ENCODE measurements around the gene CRY2.

The CRY2 gene

GRCh38 chr11:45846974-45847910 lies at the start of gene CRY2:
CRY2 (plus strand) TSS chr11:45847475; CDS start chr11:45847491, 16 bp downstream.
- Histone ChIP-seq H3K79me2 (ENCODE audit: low read length) (peaks cover 48% of the 10 kb centered on the region), H3K27ac (ENCODE audit: low read length) (peak within 1 kb of the TSS; percentile 65), H3K4me1 (ENCODE audit: low read length) (peaks cover 52% of the 10 kb centered on the region), H3K36me3 (replicated peaks; ENCODE audit: low read depth, low read length) (no peaks in the 10 kb centered on the region), H3K4me3 (ENCODE audit: low read length) (peak within 1 kb of the TSS; percentile 79), H3K27me3 (ENCODE audit: low read depth, low read length) (no peaks in the 10 kb centered on the region), H3K9me3 (ENCODE audit: insufficient read depth, low read length) (no peaks in the 10 kb centered on the region), H3K4me2 (ENCODE audit: low read length) (peak within 1 kb of the TSS; percentile 92), H2AFZ (ENCODE audit: low read depth, low read length) (peak within 1 kb of the TSS; percentile 63), H3K9ac (ENCODE audit: low read length) (peak within 1 kb of the TSS; percentile 82), H4K20me1 (ENCODE audit: insufficient read depth, low read length) (peaks cover 36% of the 10 kb centered on the region)
- TF ChIP-seq EZH2phosphoT487 (IDR thresholded peaks at IDR 0.05; ENCODE audit: low read depth) (no peak), CTCF (IDR thresholded peaks at IDR 0.05; ENCODE audit: low read depth, low read length) (no peak)

GRCh38 chr11:45798793-45799441 lies 48.4 kb upstream of the CRY2 start:
- Histone ChIP-seq H4K20me1 (ENCODE audit: insufficient read depth, low read length) (no peaks in the 10 kb centered on the region), H3K27me3 (ENCODE audit: low read depth, low read length) (peaks cover 6% of the 10 kb centered on the region; the same call in 1 of the 2 replicates), H2AFZ (ENCODE audit: low read depth, low read length) (no peak overlapping the region), H3K27ac (ENCODE audit: low read length) (no peak overlapping the region), H3K4me1 (ENCODE audit: low read length) (no peaks in the 10 kb centered on the region), H3K9me3 (ENCODE audit: insufficient read depth, low read length) (no peaks in the 10 kb centered on the region), H3K79me2 (ENCODE audit: low read length) (no peaks in the 10 kb centered on the region), H3K4me2 (ENCODE audit: low read length) (no peak overlapping the region), H3K36me3 (replicated peaks; ENCODE audit: low read depth, low read length) (no peaks in the 10 kb centered on the region), H3K4me3 (ENCODE audit: low read length) (no peak overlapping the region), H3K9ac (ENCODE audit: low read length) (no peak overlapping the region)
- TF ChIP-seq CTCF (IDR thresholded peaks at IDR 0.05; ENCODE audit: low read depth, low read length): no peak
- TF ChIP-seq EZH2phosphoT487 (IDR thresholded peaks at IDR 0.05; ENCODE audit: low read depth): no peak

GRCh38 chr11:45799562-45799961 lies 47.7 kb upstream of the CRY2 start:
- no peak overlapping the region for H3K4me2 ChIP-seq (ENCODE audit: low read length)
- peaks cover 1% of the 10 kb centered on the region; the same call in 1 of the 2 replicates for H3K27me3 ChIP-seq (ENCODE audit: low read depth, low read length)
- H3K9me3 ChIP-seq (ENCODE audit: insufficient read depth, low read length): no peaks in the 10 kb centered on the region
- no peak for TF ChIP-seq EZH2phosphoT487 (IDR thresholded peaks at IDR 0.05; ENCODE audit: low read depth)
- TF ChIP-seq CTCF (IDR thresholded peaks at IDR 0.05; ENCODE audit: low read depth, low read length): no peak
- no peak overlapping the region for H3K4me3 ChIP-seq (ENCODE audit: low read length)
- no peaks in the 10 kb centered on the region for H3K36me3 ChIP-seq (replicated peaks; ENCODE audit: low read depth, low read length)
- H3K79me2 ChIP-seq (ENCODE audit: low read length): no peaks in the 10 kb centered on the region
- H4K20me1 ChIP-seq (ENCODE audit: insufficient read depth, low read length): no peaks in the 10 kb centered on the region
- H3K9ac ChIP-seq (ENCODE audit: low read length): no peak overlapping the region
- H3K4me1 ChIP-seq (ENCODE audit: low read length): no peaks in the 10 kb centered on the region
- H3K27ac ChIP-seq (ENCODE audit: low read length): no peak overlapping the region
- no peak overlapping the region for H2AFZ ChIP-seq (ENCODE audit: low read depth, low read length)

GRCh38 chr11:45800261-45800660 lies 47.0 kb upstream of the CRY2 start:
- H3K4me3 ChIP-seq (ENCODE audit: low read length): no peak overlapping the region
- no peaks in the 10 kb centered on the region for H3K4me1 ChIP-seq (ENCODE audit: low read length)
- H3K9ac ChIP-seq (ENCODE audit: low read length): no peak overlapping the region
- no peaks in the 10 kb centered on the region for H3K36me3 ChIP-seq (replicated peaks; ENCODE audit: low read depth, low read length)
- H2AFZ ChIP-seq (ENCODE audit: low read depth, low read length): no peak overlapping the region
- no peak for TF ChIP-seq EZH2phosphoT487 (IDR thresholded peaks at IDR 0.05; ENCODE audit: low read depth)
- TF ChIP-seq CTCF (IDR thresholded peaks at IDR 0.05; ENCODE audit: low read depth, low read length): no peak
- no peaks in the 10 kb centered on the region for H3K79me2 ChIP-seq (ENCODE audit: low read length)
- H3K4me2 ChIP-seq (ENCODE audit: low read length): no peak overlapping the region
- no peaks in the 10 kb centered on the region for H3K9me3 ChIP-seq (ENCODE audit: insufficient read depth, low read length)
- H3K27ac ChIP-seq (ENCODE audit: low read length): no peak overlapping the region
- no peaks in the 10 kb centered on the region for H4K20me1 ChIP-seq (ENCODE audit: insufficient read depth, low read length)
- no peaks in the 10 kb centered on the region for H3K27me3 ChIP-seq (ENCODE audit: low read depth, low read length)
